HG03439 (cell line): Measurements from ENCODE around the gene KRT78.
"Not testable (repeated sequence)": the region's sequence is repeated elsewhere in the genome, so short reads cannot be mapped to it uniquely, and the experiment has no call there.

Source experiments
- ATAC-seq: cut with Tn5 transposase; IDR thresholded peaks from one replicate; pipeline ENCODE4 v1.9.1; 2021; ENCODE audit warnings: mild to moderate bottlenecking, moderate library complexity; ENCODE audit not compliant: unreplicated experiment

Gene KRT78

DNA sequence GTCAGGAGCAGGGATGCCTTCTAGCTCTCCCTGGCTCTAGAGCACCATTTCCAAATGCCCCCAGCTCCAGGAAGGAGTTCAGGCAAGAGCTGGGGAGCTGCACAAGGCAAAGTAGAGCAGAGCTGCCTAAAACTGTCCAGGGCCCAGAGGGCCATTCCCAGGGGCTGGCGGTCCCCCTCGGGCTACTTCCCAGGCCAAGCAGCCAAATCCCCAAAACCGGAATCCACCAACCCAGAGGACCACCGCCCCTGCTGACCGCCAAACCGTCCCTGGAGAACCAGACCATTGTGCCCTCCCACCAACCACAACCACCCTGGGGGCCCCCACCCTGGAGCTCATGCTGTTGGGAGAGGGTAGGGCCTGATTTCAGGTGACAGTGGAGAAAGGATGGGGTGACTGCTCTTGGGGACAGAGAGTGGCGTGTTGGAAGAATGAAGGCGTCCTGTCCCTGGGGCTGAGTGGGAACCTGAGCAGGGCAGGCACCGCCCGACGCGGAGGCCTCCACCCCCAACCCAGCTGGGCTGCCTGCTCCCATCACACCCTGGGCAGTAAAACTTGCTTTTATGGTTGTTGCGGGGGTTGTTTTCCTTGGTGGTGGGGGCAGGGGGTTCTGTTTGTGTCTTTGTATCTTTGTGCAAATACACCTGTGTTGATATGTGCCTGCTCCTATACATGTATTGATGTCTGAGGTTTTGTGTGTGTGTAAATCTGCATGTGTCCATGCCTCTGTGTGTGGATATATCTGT, 24.0 kb upstream of the KRT78 start:
- ATAC-seq: no peak

DNA sequence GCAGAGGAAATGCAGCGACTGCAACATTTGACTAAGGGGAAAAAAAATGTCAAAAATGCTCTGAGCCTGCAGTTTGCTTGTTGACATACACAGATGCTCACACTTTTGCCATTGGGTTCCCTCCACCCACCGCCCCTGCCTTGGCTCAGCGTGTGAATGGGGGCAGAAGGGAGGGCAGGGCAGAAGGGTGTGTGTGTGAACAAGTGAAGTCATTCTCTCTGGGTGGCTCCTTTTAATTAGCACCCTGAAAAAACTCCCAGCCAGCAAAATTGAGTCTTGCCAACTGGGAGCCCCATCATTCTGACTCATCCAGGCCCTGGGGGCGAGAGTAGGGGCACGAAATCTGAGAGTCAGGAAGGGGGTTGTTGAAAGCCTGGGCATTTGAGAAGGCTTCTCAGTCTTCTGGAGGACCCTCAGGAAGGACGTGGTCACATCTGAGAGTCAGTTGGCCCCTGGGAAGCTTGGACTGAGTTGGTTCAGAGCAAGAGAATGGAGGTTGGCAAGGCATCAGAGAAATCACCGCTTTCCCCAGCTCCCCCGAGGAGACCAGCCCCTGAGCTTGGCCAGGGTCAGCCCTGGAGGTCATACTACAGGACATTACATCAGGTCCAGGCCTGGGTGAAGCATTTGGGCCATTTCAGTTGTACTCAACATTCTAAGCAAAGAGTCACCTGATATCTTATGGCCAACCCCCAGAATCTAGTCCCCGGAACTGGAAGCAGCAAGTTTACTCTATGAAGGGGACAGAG, 22.7 kb upstream of the KRT78 start:
- ATAC-seq: no peak

DNA sequence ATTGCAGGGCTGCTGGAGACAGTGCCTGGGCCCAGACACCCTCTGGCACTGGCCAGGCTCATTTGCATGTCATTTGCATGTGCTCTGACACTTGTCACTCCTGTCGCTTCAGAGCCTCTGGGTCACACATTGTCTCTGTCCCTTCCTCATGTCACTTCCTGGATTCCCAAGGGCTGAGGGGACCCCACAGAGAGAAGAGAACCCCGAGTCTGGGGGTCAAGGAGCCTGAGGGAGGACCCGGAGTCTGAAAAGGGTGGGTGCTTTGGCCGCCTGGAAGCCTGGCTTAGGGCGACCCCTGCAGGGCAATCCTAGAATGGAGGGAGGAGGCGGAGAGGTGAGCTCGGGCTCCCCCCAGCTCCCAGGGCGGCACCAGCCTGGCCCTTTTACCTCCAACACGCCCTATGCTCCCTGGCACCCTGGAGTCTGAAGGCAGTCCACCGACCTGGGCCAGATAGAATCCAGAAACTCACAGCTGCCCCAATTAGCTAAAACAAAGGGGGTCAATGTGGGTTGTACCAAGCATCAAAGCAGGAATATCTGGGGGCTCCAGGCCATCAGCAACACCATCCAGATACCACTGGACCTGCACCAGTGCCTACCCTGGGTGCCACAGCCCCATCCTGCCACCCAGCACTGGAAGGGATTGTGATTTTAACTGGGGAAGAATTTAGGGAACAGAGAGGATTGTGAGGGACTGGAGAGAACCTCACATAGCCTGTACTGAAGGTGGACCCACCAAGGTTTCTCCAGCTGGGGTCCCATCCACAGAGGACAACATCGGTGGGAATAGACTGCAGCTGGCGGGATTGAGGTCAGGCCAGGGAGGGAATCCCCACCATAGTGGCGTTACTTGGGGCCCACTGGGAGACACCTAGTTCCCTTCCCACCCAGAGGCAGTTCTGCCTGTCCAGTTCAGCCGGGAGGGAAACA, 21.8 kb upstream of the KRT78 start:
- ATAC-seq: peak; percentile 53

DNA sequence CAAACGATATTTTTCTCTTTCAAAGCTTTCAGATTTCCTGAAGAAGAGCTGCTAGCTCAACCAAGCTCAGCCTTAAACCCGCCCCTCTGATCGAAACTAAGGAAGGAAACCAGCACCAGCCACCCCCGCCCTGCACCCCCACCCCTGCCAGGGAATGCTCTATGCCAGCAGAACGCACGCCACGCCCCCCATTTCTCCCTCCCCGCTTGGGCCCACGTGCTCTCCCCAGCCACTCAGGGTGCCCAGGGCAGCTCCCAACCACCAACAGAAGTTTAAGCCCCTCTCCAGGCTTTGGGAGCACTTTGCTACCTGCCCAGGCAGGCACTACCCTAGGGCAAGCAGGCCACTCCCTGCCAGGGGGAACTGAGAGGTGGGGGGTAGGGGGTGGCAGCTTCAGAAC, 18.8 kb upstream of the KRT78 start:
- no peak for ATAC-seq

DNA sequence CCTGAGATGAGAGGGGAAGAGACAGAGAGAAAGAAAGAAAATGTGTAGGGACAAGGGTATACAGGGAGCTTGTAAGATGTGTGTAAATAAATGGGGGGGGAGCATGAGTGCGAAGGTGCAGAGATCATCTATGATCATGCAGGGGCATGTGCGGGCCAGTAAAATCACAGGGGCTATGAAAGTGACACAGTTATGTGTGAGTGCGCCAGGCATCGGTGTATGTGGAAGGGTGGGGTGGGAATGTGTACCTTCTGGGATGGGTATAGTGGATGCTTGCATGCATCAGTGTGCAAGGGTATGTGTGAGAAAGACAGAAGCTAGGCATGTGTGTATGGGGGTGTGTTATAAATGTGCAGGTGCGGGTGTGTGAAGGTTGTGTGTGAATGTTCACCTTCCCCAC, 18.4 kb upstream of the KRT78 start:
- ATAC-seq: no peak

DNA sequence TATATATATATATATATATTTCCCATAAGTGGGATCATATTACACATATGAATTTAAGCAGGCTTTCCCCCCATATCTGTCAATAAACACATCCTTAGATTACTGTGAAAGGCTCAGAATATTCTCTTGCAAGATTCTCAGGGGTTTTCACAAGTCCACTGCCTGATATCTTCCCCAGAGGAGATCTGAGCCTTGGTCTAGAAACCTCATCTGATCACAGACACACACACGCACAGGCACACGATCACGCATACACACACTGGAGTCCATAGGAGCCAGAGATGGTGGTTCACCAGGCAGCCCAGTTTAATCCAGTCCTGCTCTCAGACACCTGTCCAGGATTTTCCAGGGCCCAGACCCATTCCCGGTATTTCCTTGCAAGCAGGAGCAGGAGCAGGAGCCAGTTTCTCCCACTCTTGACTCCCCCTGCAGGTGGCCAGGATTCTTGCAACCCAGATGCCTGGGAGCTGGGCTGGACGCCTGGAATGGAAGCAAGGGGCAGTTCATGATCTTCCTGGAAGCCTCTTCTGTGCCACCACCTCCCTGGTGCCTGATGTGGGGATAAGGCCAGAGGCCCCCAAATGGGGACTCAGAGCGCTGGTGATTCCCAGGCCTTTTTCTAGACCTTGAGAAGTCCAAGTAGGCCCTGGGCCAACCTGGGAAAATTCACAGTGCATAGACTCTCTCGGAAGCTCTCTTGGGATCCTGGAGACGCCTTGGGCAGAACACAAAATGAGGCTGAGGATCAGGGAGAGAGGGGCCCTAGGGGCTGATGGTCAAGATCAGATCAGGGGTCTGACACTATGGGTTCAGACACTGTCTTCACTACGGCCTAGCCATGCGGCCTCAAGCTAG, 16.5 kb upstream of the KRT78 start:
- no peak for ATAC-seq

DNA sequence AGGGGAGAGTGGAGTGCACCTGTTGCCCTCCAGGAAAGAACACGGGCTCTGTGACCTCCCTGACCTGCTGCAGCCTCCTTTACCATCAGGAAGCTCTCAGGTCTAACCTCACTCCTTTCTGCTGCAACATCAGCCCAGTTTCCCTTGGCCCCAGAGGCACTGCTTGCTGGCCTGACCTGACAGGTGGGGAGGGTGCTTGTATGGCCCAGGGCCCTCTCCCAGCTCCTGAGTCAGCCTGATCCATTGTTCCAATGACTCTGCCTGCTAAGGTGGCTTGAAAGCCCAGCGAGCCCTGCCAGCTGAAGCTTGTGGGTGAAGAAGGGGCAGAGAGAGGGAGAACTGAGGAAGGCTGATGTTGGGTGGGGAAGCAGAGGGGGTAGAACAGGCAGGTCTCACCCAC, 13.2 kb upstream of the KRT78 start:
- ATAC-seq: no peak

DNA sequence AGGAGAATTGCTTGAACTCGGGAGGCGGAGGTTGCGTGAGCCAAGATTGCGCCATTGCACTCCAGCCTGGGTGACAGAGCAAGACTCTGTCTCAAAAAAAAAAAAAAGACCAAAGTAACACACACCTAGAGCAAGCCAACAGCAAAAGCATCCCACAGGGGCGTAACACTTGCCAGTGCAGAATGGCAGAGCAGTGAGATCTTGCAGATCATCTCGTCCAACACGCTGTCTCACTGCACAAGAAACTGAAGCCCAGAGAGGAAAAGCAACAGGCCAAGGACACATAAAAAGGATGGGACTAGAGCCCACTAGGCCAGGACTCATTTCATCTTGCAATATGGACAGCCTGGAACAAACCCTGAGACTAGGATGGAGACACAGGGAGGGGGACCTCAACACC, 12.7 kb upstream of the KRT78 start:
- ATAC-seq: no peak

DNA sequence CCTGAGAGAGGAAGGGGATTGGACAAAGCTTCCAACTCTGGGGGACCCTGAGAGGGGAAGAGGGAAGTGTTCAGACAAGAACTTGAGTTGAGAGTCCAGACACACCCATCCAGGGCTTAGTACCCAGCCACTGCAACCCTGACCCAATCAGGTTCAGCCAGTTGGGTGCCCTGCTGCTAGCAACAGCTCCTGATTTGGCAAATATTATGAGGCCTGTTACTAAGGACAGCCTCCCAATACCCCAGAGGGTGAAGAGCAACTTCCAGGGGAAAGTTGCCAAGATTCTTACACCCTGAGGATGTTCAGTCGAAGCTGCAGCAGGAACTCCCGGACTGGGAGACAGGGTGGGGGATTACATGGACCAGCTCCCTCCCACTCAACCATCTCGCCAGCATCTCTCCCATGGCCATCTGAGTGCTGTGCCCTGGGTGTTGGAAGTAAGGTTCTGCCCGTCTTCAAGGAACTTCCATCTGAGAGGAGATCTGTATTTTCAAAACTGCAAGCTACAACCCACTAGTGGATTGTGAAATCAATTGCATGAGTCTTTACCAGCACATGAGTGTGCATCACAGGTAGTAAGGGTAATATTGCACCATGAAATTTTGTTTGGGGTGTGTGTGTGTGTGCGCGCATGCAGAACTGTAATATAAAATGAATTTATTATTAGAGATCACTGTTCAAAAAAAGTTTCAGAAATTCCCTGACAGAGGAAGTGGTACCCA, 11.5 kb upstream of the KRT78 start:
- no peak for ATAC-seq

DNA sequence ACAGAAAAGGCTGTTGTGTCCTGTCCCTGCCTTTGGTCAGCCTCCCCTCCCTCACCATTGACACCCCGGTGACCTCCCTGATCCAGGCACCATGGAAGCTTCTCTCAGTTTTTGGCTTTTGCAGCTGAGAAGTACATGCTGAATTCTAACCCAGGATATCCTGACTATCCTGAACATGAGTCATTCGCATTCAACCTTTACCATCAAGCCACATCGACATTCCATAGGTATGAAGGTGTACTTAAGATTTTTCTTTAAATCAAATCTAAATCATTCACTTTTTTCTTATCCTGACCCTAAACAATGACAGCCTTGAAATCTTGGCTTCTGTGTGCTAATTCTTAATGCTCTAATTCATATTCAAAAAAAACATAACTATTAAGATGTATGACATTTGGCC, 8.7 kb upstream of the KRT78 start:
- no peak for ATAC-seq

DNA sequence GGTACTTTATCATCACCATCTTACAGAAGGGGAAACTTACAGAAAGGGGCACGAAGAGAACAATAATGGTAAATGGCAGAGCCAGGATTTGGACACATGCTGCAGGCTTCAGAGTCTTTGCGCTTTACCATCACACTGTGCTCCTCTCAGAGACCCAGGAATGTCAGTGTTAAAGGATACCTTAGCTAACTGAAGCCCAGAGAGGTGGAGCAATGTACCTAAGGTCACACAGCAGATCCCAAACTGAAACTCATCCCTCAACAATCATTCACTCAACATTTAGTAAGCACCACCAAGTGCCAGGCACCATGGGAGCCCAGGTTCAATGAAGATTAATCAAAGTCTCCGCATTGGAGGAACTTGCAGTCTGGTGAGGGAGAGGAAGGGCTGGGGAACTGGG, 8.0 kb upstream of the KRT78 start:
- no peak for ATAC-seq

DNA sequence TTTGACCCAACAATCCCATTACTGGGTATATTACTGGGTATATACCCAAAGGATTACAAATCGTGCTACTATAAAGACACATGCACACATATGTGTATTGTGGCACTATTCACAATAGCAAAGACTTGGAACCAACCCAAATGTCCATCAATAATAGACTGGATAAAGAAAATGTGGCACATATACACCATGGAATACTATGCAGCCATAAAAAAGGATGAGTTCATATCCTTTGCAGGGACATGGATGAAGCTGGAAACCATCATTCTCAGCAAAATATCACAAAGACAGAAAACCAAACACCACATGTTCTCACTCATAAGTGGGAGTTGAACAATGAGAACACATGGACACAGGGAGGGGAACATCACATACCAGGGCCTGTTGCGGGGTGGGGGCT, 7.3 kb upstream of the KRT78 start:
- not testable (repeated sequence) for ATAC-seq

DNA sequence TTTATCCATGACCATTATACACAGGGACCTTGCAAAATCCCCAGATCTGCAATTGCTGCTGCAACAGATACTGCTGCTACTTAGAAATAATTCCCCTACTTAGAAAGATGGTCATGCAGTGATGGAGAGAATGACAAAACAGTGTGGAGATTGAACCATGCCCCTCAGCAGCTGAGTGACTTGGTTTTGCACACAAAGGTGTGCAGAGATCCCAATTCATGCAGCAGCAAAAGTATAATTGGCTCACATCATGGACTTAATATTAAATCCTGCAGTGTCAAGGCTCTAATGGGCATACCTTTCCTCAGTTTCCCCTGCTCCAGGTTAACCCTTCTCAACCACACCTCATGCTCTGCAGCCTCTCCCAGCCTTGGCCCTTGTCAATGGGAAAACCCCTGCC, 3.0 kb upstream of the KRT78 start:
- no peak for ATAC-seq

DNA sequence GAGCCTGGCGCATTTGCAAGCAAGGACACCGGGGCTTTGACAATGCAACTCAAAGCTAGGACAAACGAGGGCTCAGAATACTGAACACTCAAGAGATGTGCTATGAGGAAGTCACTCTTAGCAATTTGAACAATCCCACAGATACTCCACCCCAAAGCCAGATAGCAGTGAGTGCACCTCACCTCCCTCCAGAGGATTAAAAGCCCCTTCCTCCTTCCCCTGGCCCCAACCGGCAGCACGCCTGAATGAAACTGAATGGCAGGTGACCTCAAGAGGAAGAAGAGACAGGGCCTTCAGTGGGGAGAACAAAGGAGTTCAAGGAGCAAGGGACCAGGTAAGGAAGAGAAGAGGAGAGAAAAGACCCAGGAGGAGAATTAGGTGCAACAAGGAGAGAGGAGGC, 1.9 kb upstream of the KRT78 start:
- ATAC-seq: no peak

DNA sequence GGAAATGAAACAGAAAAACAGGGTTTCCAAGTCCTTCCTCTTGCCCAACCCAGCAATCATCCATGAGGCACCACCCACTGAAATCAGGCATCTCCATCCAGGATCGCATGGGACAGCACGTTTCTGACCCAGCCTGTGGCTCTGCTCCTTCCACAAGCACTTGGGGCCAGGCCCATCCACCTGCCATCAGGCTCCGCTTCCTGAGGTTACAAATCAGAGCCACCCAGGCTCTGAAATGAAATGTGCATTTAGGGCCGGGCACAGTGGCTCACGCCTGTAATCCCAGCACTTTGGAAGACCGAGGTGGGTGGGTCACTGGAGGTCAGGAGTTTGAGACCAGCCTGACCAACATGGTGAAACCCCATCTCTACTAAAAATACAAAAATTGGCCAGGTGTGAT, 717 bp upstream of the KRT78 start:
- no peak for ATAC-seq

DNA sequence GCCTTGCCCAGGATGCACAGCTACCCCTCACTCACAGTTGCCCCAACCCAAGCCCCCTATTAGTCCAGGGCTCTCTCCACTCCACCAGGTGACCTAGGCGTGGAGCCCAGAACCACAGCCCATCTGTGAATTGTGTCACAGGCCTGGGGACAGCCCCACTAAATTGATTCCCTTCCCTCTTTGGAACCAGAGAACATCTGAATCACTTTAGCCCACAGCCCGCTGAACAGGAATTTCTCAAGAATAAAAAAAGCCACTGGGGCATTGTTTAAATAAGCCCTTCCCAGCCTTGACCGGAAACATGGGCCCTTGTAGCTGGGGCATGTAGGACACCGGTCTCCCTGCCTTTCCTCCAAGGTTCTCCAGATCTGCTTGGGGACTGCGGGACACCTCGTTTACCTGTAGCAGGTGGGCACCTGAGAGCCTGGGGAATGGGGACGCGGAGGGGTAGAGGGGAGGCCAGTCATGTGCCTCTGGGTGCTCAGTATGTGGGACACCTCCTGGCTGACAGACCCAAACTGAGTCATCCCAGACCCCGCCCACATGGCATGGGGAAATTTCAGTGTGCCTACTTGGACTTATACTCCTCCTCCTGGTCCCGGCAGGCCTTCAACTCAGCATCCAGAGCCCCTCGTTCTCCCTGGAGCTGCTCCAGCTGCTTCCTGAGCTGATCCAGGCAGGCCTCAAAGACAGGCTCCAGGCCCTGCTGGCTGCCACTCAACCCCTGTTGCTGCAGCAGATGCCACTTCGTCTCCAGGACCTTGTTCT, 1.3 kb downstream of the KRT78 start:
- no peak for ATAC-seq

DNA sequence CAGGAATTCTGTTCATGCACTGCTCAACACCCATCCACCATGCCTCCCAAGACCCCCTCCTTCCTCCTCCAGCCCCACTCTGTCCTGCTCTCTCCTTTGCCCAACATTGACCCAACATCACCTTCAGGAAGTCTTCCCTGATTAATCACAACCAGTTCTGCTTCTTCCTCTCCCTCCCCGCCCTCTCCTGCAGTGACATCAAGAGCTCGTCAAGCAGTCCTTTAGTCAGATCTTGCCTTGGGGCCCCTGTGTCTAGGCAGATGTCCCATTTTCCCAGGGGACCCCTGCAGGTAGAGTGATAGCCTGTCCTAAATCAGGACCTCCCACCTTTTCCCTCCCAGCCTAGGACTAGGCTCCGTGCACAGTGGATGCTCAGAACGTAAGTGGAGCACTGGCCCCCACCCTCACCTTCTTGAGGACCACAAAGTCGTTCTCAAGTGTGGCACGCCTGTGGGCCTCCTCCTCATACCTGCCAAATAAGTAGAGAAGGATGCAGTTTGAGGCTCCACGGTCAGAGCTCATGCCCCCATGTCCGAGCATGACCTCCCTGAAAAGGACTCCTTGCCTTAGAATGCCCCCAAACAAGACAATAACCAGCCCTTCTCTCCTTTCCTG, 2.3 kb downstream of the KRT78 start:
- no peak for ATAC-seq

DNA sequence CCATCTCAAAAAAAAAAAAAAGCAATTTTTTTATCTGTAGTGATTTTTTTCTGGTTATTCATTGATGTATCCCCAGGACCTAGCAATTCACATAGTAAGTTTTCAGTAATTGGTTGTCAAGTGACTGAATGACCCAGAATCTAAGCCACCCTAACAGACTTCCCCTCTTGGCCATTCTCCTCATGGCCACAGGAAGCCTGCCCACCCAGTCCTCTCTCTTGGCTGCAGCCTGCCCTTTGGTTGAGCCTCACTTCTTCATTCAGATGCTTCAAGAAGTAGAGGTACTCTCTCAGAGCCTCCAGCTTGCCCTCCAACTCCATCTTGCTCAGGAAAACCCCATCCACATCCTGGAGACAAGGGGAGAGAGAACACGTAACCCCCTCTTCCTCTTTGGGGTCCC, 2.8 kb downstream of the KRT78 start:
- no peak for ATAC-seq

DNA sequence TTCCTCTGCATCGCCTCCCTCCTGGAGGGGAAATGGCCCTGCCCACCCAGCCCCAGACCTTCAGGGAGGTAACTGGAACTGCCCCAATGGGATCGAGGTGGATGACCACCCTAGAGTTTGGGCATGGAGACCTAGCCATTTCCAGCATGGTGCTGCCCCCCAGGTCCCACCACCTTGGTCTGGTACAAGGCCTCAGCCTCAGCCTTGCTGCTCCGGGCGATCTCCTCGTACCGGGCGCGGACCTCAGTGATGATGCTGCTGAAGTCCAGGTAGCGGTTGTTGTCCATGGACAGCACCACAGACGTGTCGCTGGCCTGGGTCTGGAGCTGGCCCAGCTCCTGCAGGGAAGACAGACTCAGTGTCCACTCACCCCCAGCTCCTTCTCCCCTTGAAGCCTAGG, 4.4 kb downstream of the KRT78 start:
- no peak for ATAC-seq
